ENCODE measurements around the gene EMP1. TPM values are rescaled to one million over a fixed set of nuclear protein-coding genes. Genes with fewer than 3 reads are reported as not detected.
A peak's percentile ranks its signal among the peaks of the same experiment; 100 is the strongest.
"Not testable (repeated sequence)": the region's sequence is repeated elsewhere in the genome, so short reads cannot be mapped to it uniquely, and the experiment has no call there.

EMP1 gene
- total RNA-seq, 1 experiment from 2014 or later: 11.1 TPM

GRCh38 chr12:13252616-13253015, 56.1 kb downstream of the EMP1 start:
- DNase-seq (ENCODE audit: extremely low read depth, low read depth): no peak

GRCh38 chr12:13253966-13254760, 57.6 kb downstream of the EMP1 start:
- DNase-seq (ENCODE audit: extremely low read depth, low read depth): no peak

DNA sequence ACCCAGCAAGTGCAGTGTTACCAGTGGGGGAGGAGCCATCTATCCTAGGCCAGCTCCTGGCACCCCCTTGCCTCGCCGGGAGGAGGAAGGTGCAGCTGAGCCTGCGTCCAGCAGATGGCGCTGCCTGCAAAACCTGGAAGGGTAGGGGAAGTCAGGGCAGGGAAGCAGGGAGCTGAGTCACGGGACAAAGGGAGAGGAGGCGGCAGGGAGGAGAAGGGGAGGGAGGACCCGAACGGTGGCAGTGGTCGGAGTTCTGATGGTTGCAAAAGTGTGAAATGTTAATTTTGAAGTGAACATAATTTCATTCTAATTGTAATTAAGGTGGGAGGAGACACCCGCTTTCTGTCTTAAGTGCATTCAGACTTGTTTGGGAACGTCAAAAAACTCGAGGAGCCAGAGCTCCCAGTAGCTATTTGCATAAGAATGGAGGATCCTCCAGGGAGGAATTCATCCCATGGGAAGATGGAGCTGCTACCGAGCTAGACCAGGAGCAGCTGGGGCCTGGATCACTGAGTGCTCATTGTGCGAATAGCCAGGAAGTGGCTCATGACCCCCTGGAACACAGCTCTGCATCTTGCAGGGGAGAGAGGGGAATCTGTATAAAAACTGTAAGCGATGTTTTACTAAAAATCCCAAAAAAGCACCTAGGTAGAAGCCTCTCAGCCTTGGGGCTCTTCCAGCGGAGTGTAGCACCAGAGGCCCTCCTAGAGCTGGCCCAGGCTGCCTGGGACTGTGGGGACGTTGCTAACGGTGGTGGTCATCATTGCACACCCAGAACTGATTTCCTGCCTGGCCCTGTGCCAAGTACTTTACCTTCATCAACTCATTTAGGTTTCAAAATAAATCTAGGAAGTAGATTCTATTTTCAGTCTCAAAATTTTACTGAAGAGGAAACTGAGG, 59.5 kb downstream of the EMP1 start:
- DNase-seq (ENCODE audit: extremely low read depth, low read depth): peak; percentile 93

GRCh38 chr12:13256692-13257045, 60.1 kb downstream of the EMP1 start:
- no peak for DNase-seq (ENCODE audit: extremely low read depth, low read depth)

GRCh38 chr12:13257356-13257875, 60.9 kb downstream of the EMP1 start:
- no peak for DNase-seq (ENCODE audit: extremely low read depth, low read depth)

- no peak for DNase-seq (ENCODE audit: extremely low read depth, low read depth)
These were observed 61.7 kb downstream of the EMP1 start for GRCh38 chr12:13258197-13258596.

DNA sequence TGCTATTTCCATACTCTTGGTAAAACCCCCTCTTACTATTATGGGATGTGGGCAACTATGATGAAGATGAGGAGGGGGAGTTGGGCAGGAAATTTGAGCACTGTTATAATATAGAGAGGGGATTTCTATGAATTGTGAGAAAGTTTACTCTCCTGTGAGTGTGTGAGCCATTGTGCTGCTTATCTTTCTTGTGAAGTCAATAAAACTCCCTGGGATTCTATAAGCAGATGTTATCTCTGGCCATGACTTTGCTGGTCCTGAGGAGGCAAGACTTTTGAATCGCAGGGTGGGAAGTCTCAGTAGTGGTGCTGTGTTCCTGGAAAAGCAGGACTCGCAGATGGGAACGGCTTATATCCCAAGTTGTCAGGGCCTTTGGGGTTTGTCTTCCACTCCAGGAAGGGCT, 62.2 kb downstream of the EMP1 start:
- DNase-seq (ENCODE audit: extremely low read depth, low read depth): no peak

DNA sequence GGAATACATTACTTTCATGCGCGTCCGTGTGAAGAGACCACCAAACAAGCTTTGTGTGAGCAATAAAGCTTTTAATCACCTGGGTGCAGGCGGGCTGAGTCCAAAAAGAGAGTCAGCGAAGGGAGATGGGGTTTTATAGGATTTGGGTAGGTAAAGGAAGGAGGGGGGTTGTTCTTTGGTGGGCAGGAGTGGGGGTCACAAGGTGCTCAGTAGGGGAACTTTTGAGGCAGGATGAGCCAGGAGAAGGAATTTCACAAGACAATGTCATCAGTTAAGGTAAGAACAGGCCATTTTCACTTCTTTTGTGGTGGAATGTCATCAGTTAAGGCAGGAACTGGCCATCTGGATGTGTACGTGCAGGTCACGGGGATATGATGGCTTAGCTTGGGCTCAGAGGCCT, 63.1 kb downstream of the EMP1 start:
- DNase-seq (ENCODE audit: extremely low read depth, low read depth): not testable (repeated sequence)

DNA sequence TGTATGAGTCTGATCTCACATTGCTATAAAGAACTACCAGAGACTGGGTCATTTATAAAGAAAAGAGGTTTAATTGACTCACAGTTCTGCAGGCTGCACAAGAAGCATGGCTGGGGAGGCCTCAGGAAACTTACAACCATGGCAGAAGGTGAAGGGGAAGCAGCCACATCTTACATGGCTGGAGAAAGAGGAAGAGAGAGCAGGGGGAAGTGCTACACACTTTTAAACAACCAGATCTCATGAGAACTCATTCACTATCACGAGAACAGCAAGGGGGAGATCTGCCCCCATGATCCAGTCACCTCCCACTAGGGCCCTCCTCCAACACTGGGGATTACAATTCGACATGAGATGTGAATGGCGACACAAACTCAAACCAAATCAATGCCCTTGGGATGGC, 71.3 kb downstream of the EMP1 start:
- DNase-seq (ENCODE audit: extremely low read depth, low read depth): not testable (repeated sequence)

DNA sequence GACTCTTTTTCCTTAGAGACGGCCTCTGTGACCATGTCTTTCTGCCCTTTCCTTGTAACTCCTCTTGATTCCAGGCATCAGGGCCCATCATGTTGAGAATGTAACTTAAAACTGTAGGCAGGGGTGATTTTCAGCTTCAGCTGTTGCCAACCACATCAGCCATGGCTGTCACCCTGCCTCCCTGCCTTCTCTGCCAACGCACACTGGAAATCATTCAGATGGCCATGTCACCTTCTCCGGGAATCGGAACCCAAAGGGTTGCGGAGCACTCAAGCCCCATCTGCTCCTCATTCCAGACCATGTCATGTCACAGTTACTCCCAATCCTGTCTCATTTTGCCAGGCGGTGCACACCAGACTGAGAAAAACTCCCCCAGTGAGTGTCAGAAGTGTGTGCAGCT, 72.1 kb downstream of the EMP1 start:
- DNase-seq (ENCODE audit: extremely low read depth, low read depth): no peak

Other genes starting within 250 kb of the EMP1 start
- not detected in 2 replicates for gene GPRC5D, start 244.6 kb upstream of the EMP1 start, total RNA-seq (2014; rRNA removed; shearing (Covaris generic))
- gene HEBP1, start 196.5 kb upstream of the EMP1 start, total RNA-seq (2014; rRNA removed; shearing (Covaris generic)): 8.6 and 11.5 TPM in 2 replicates
- 7.4 and 7.8 TPM in 2 replicates for gene FAM234B, start 152.3 kb upstream of the EMP1 start, total RNA-seq (2014; rRNA removed; shearing (Covaris generic))
- gene GSG1, start 93.1 kb upstream of the EMP1 start, total RNA-seq (2014; rRNA removed; shearing (Covaris generic)): not detected in 2 replicates

Measured in NCI-H460 (cell line).